ENCODE measurements around the gene PRKG1. TPM values are rescaled to one million over a fixed set of nuclear protein-coding genes. Genes with fewer than 3 reads are reported as not detected.

PRKG1 gene
- total RNA-seq, 4 donors from 2014 or later, result 0.63 to 4.3 (median 2.1) TPM

GRCh38 chr10:51507476-51507875, 433.2 kb downstream of the PRKG1 start:
- no peak overlapping the region for H3K4me3 ChIP-seq (ENCODE audit: low read depth, poor library complexity, severe bottlenecking)
- WGBS, 2 donors, result 88 to 95% methylated on average over 3 of the region's 3 CpGs
- DNase-seq (ENCODE audit: low spot score in 2 of 2), result no peak
- intact Hi-C loops (cut with DNase I; ENCODE audit: low total_unique reads), result no loop called here
- no peak for TF ChIP-seq CTCF (IDR thresholded peaks at IDR 0.05)
- TF ChIP-seq POLR2A (IDR thresholded peaks at IDR 0.05), result no peak

GRCh38 chr10:51508156-51508555, 433.9 kb downstream of the PRKG1 start:
- no peak for DNase-seq (ENCODE audit: low spot score in 2 of 2)
- TF ChIP-seq CTCF (IDR thresholded peaks at IDR 0.05) (no peak), POLR2A (IDR thresholded peaks at IDR 0.05) (no peak)
- H3K4me3 ChIP-seq (ENCODE audit: low read depth, poor library complexity, severe bottlenecking), result no peak overlapping the region
- WGBS, 2 donors, result 63 to 67% methylated on average over 2 of the region's 2 CpGs
- intact Hi-C loops (cut with DNase I; ENCODE audit: low total_unique reads), result no loop called here

GRCh38 chr10:51510231-51510630, 435.9 kb downstream of the PRKG1 start:
- no peak for TF ChIP-seq POLR2A (IDR thresholded peaks at IDR 0.05)
- TF ChIP-seq CTCF (IDR thresholded peaks at IDR 0.05), result no peak
- DNase-seq (ENCODE audit: low spot score in 2 of 2), result no peak
- intact Hi-C loops (cut with DNase I; ENCODE audit: low total_unique reads), result no loop called here
- no peak overlapping the region for H3K4me3 ChIP-seq (ENCODE audit: low read depth, poor library complexity, severe bottlenecking)
- WGBS, 2 donors, result 73 to 74% methylated on average over 2 of the region's 2 CpGs

GRCh38 chr10:51521605-51522004, 447.3 kb downstream of the PRKG1 start:
- DNase-seq (ENCODE audit: low spot score in 2 of 2), result no peak
- H3K4me3 ChIP-seq (ENCODE audit: low read depth, poor library complexity, severe bottlenecking), result no peak overlapping the region
- intact Hi-C loops (cut with DNase I; ENCODE audit: low total_unique reads), result no loop called here
- WGBS, 2 donors, result 20 to 29% methylated on average over 2 of the region's 2 CpGs
- TF ChIP-seq POLR2A (IDR thresholded peaks at IDR 0.05) (no peak), CTCF (IDR thresholded peaks at IDR 0.05) (no peak)

GRCh38 chr10:51522858-51523257, 448.6 kb downstream of the PRKG1 start:
- no peak for DNase-seq (ENCODE audit: low spot score in 2 of 2)
- intact Hi-C loops (cut with DNase I; ENCODE audit: low total_unique reads), result no loop called here
- 71 to 85% methylated on average over 3 of the region's 3 CpGs for WGBS, 2 donors
- no peak for TF ChIP-seq CTCF (IDR thresholded peaks at IDR 0.05)
- no peak for TF ChIP-seq POLR2A (IDR thresholded peaks at IDR 0.05)
- no peak overlapping the region for H3K4me3 ChIP-seq (ENCODE audit: low read depth, poor library complexity, severe bottlenecking)

- DNase-seq (ENCODE audit: low spot score in 2 of 2), result no peak
- H3K4me3 ChIP-seq (ENCODE audit: low read depth, poor library complexity, severe bottlenecking), result no peak overlapping the region
- intact Hi-C loops (cut with DNase I; ENCODE audit: low total_unique reads), result no loop called here
- TF ChIP-seq POLR2A (IDR thresholded peaks at IDR 0.05) (no peak), CTCF (IDR thresholded peaks at IDR 0.05) (no peak)
Measured at GRCh38 chr10:51523440-51523839, 449.2 kb downstream of the PRKG1 start.
